Hematopoietic multipotent progenitor cell treated with erythropoietin and hydrocortisone succinate and interleukin-3 and kit ligand, for 15 days (in vitro differentiated cells): ENCODE measurements around the gene PRAMEF12.
"Not testable (repeated sequence)": the region's sequence is repeated elsewhere in the genome, so short reads cannot be mapped to it uniquely, and the experiment has no call there.

Experiments used
- DNase-seq: peaks from one replicate; pipeline ENCODE4 v3.0.0-alpha.2; 2015; ENCODE audit warnings: low spot score

The PRAMEF12 gene

GRCh38 chr1:12773438-12773837, at the start of gene PRAMEF12:
Gene PRAMEF12, plus strand, starts transcription at chr1:12773738. Its CDS starts 1,130 bp downstream, at chr1:12774868.
- no peak for DNase-seq

DNA sequence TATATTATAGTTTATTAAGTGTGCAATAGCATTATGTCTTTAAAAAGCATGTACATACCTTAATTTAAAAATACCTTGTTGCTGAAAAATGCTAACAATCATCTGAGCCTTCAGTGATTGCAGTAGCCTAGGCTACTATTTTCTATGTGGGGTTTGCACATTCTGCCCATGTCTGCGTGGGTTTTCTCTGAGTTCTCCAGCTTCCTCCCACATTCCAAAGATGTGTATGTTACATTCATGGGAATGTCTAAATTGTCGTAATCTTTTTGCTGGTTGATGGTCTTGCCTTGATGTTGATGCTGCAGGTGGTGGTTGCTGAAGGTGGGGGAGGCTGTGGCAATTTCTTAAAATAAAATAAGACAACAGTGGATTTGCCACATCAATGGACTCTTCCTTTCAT, 45.1 kb upstream of the PRAMEF12 start:
- DNase-seq: no peak

GRCh38 chr1:12730156-12730555, 43.4 kb upstream of the PRAMEF12 start:
- no peak for DNase-seq

GRCh38 chr1:12731084-12731483, 42.5 kb upstream of the PRAMEF12 start:
- not testable (repeated sequence) for DNase-seq

DNA sequence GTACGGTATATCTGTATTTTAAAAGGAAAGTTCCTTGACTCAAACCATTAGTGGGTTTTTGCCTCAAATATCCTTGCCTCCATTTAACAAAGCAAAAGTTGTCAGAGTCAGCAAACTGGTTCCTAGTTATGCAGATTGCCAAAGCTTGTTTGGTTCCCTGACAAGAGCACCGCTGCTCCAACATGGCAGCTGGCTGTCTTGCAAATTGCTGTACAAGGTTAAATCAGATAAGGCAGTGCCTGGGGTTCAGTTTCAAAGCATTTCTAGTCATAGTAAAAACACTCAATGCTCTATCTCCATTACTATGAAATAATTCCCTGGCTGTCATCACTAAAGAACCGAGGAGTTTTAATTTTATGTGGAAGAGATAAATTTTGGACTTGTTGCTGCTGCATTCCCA, 38.9 kb upstream of the PRAMEF12 start:
- no peak for DNase-seq

GRCh38 chr1:12738934-12739333, 34.6 kb upstream of the PRAMEF12 start:
- DNase-seq: no peak

- no peak for DNase-seq
Measured at GRCh38 chr1:12739613-12740012, 33.9 kb upstream of the PRAMEF12 start.

- no peak for DNase-seq
Measured at GRCh38 chr1:12741946-12742345, 31.6 kb upstream of the PRAMEF12 start.

DNA sequence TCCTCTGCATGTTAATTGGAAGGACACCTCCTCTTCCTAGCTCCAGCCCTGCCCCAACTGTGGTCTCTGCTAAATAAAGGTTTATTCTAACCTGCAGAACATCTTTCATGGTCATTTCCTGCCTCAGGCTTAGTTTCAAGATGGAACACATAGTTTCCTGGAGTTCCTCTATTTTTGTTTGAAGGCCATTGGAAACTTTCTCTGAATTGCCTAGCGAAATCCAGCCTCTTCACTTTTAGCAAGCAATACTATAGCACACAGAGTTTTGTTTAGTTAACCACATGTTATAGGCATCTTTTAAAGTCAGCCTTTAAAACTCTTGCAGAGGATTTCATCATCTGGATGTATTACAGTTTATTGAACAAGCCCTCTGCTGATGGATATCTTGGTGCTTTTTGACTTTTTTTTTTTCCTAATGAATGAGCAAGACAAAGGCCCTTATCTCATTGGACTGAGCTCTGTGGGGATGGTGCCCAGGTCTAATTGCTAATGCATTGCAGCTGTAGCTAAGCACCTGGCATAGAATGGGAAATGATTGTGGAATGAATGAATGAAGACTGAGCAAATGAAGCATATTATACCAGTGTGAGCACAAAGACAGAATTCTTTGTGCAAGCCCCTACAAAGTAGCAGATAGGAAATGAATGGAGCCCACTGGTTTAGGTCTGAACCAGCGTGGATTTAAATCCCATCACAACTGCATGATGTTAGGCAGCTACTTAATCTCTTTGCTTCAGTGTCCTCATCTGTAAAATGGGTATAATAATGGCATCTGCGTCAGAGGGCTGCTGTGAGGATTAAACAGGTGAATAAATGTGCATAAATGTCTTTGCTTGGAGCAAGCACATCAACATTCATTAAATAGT, 28.2 kb upstream of the PRAMEF12 start:
- DNase-seq: no peak

- DNase-seq: no peak
Measured at GRCh38 chr1:12745992-12746323, 27.6 kb upstream of the PRAMEF12 start, which contains the start of gene CFAP107. Gene CFAP107, plus strand, starts transcription at chr1:12746200. Its CDS starts 231 bp downstream, at chr1:12746431.

DNA sequence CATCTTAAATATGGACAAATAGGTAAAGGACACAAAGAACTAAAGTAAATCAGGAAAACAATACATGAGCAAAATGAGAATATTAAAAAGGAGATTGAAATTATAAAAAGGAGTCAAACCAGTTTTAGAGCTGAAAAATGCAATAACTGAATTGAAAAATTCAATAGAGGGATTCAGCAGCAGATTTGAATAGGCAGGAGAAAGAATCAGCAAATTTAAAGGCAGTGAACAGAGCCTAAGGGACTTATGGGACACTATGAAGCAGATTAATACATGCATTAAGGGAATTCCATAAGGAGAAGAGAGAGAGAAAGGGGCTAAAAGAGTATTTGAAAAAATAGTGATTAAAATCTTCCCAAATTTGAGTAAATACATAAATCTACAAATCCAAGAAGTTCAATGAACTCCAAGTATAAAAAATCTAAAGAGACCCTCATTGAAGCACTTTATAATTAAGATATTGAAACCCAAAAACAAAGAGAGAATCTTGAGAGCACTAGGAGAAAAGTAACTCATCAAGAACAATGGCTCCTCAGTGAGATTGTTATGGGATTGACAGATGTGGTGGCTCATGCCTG, 24.7 kb upstream of the PRAMEF12 start:
- no peak for DNase-seq

- DNase-seq: no peak
Measured at GRCh38 chr1:12754738-12755137, 18.8 kb upstream of the PRAMEF12 start.

- no peak for DNase-seq
Measured at GRCh38 chr1:12756273-12756672, 17.3 kb upstream of the PRAMEF12 start.

DNA sequence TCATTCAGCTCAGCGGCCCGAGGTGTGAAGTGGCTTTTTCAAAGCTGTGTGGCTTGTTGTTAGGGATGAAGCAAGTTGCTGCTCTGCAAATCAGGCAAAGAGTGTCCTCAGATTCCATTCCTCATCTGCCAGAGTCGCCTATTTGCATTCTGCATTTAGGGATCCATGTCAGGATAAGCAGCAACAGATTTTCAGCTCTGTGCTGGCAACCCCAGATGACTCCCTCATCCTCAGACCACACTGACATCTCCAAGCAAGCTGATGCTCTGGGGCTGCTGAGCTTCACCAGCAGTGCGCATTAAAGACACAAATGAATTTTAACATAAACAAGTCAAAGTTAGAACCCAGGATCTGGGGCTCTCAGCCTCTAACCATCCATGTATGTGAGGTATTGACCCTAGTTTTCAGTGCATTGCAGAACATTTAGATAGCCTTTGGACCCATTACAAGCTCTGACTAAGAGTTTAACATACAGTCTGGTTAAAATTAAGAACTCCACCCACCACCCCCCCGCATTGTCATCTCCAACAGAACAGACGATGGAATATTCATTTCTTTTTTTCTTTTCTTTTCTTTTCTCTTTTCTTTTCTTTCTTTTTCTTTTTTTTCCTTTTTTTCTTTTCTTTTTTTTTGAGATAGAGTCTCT, 16.6 kb upstream of the PRAMEF12 start:
- no peak for DNase-seq

GRCh38 chr1:12757836-12758235, 15.7 kb upstream of the PRAMEF12 start:
- no peak for DNase-seq

GRCh38 chr1:12760256-12760795, 13.2 kb upstream of the PRAMEF12 start:
- DNase-seq: no peak

GRCh38 chr1:12761781-12762180, 11.8 kb upstream of the PRAMEF12 start:
- no peak for DNase-seq

GRCh38 chr1:12762766-12763165, 10.8 kb upstream of the PRAMEF12 start:
- no peak for DNase-seq

- DNase-seq: no peak
Measured at GRCh38 chr1:12763479-12763878, 10.1 kb upstream of the PRAMEF12 start.

GRCh38 chr1:12764016-12764415, 9.5 kb upstream of the PRAMEF12 start:
- DNase-seq: no peak

GRCh38 chr1:12769031-12769430, 4.5 kb upstream of the PRAMEF12 start:
- no peak for DNase-seq

DNA sequence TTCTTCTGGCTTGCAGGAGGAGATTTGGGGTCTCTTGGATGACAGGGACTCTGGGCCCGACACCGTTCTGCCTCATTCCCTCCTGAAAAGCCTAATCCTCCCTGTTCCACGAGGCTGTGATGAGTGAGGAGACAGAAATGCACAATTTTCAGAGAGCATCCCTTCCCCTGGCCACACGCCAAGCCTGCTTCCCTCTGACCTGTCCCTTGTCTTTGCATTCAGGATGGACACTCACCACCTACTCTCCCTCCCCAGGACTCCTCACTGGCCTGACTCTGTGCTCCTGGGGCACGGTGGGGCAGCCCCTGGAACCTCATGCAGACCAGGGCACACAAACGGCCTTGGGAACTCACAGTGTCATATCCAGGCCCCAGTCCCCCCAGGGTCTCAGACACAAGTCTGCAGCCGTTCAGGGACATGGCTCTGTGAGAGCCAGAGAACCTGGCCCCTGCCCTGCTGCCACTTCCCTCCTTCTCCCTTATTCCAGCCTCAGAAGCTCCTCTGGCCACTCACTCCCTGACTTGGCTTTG, 3.5 kb upstream of the PRAMEF12 start:
- DNase-seq: no peak

DNA sequence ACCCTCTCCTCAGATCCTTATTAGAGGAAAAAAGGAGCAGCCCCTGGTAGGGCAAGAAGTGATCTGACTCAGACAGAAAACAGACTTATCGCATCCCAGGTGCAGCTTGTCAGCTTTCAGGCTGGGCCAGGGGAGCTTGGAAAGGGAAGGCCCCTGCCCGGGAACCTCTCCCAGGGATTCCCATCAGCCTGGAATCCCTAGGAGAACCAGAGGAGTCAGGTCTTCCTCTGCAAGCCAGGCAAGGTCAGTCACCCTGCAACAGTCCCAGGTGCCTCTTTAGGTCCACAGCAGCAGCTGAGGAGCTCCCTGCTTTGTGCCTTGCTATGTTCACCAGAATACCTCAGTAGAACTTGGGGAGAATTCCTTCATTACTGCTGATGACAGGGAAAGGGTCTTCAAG, 2.9 kb upstream of the PRAMEF12 start:
- no peak for DNase-seq
